ENCODE results near the gene CCDC13.

CCDC13 gene

DNA sequence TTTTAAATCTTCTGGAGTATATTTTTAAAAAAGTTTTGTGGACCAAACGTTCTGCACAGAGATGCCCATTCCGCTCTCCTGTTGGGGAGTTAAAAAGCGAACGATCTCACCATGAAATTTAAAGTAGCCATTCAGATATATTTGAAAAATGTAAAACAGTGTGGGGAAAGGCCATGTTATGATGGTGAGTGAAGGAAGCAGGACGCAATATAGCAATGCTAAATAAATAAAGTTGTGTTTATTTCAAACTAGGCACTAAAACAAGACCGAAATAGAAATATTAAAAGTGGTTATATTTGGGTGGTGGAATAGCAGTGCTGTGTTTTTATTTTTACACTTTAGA is 327 bp upstream of the CCDC13 start:
- DNase-seq (ENCODE audit: low read depth), result no peak
- TF ChIP-seq, protein P1, sequence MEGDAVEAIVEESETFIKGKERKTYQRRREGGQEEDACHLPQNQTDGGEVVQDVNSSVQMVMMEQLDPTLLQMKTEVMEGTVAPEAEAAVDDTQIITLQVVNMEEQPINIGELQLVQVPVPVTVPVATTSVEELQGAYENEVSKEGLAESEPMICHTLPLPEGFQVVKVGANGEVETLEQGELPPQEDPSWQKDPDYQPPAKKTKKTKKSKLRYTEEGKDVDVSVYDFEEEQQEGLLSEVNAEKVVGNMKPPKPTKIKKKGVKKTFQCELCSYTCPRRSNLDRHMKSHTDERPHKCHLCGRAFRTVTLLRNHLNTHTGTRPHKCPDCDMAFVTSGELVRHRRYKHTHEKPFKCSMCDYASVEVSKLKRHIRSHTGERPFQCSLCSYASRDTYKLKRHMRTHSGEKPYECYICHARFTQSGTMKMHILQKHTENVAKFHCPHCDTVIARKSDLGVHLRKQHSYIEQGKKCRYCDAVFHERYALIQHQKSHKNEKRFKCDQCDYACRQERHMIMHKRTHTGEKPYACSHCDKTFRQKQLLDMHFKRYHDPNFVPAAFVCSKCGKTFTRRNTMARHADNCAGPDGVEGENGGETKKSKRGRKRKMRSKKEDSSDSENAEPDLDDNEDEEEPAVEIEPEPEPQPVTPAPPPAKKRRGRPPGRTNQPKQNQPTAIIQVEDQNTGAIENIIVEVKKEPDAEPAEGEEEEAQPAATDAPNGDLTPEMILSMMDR (conservative IDR thresholded peaks at IDR 0.05; ENCODE audit: low read length), result no peak
- H3K4me3 ChIP-seq (ENCODE audit: low read length), result peak overlapping the region; percentile 58

DNA sequence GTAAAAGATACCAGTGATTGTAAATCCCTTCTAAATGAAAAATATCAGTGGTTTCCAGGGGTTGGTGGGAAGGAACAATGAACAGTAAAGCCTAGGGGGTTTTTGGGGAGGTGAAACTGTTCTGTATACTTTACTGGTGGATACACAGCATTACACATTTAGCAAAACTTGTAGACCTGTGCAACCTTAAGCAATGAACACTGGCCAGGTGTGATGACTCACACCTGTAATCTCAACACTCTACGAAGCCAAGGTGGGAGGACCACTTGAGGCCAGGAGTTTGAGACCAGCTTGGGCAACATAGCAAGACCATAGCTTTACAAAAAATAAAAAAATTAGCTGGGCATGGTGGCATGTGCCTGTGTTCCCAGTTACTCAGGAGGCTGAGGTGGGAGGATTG is 1.8 kb downstream of the CCDC13 start:
- TF ChIP-seq, protein P1 (conservative IDR thresholded peaks at IDR 0.05; ENCODE audit: low read length), result no peak
- H3K4me3 ChIP-seq (ENCODE audit: low read length), result no peak overlapping the region
- DNase-seq (ENCODE audit: low read depth), result no peak

DNA sequence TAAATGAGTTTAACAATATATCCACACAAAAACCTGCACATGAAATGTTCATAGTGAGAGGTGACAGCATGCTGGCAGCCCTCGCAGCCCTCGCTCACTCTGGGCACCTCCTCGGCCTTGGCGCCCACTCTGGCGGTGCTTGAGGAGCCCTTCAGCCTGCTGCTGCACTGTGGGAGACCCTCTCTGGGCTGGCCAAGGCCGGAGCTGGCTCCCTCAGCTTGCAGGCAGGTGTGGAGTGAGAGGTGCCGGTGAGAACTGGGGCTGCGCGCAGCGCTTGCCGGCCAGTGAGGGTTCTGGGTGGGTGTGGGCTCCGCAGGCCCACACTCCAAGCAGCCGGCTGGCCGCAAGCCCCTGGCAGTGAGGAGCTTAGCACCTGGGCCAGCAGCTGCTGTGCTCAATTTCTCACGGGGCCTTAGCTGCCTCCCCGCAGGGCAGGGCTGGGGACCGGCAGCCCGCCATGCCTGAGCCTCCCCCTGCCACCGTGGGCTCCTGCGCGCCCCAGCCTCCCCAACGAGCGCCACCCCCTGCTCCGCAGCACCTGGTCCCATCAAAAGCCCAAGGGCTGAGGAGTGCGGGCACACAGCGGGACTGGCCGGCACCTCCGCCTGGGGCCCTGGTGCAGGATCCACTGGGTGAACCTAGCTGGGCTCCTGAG is 3.4 kb downstream of the CCDC13 start:
- TF ChIP-seq, protein P1 (conservative IDR thresholded peaks at IDR 0.05; ENCODE audit: low read length), result no peak
- H3K4me3 ChIP-seq (ENCODE audit: low read length), result no peak overlapping the region
- no peak for DNase-seq (ENCODE audit: low read depth)

DNA sequence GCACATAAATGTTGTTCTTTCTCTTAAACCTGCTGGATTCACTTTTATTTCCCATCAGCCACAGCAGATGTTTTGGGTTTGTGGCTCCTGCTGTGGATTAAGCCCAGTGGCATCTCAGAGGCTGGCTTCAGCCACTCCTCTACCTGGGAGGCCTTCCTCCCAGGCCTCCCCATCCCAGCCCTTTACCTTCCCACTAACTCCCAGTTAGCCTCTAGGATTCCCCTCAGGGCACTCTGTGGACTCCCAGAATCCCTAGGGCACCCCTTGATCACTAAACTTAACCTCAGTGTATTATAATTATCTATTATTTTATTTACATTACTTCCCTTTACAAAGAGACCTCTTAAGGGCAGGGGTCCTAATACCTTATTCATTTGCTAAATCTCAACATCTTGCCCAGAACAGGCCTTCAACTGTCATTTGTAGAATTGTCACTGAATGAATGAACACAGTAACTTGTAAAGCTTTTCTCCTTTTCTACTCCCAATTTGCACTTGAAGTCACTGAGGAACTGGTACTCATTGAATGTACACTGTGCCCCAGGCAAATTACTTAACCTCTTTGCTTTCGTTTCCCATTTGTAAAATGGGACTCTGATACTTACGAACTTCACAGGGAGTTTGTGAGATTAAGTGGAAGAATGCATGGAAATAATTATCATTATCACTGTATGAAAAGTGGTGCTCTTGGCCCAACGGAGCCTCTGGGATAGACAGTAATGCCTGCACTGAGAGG is 8.3 kb downstream of the CCDC13 start:
- TF ChIP-seq, protein P1 (conservative IDR thresholded peaks at IDR 0.05; ENCODE audit: low read length), result no peak
- no peak overlapping the region for H3K4me3 ChIP-seq (ENCODE audit: low read length)
- DNase-seq (ENCODE audit: low read depth), result no peak

DNA sequence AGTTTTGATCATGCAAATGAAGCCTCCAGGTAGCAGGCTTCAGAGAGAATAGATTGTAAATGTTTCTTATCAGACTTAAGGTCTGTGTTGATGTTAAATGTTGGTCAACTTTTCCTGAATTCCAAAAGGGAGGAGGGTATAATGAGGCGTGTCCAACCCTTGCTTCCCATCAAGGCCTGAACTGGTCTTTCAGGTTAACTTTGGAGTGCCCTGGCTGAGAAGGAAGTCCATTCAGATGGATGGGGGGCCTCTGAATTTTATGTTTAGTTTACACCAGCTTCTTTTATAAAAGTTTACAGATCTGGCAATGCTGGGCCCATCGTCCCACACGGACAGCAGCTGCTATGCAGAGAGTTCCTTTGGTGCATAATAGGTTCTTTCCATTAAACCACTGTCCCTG is 8.9 kb downstream of the CCDC13 start:
- TF ChIP-seq, protein P1 (conservative IDR thresholded peaks at IDR 0.05; ENCODE audit: low read length), result no peak
- H3K4me3 ChIP-seq (ENCODE audit: low read length), result no peak overlapping the region
- no peak for DNase-seq (ENCODE audit: low read depth)

DNA sequence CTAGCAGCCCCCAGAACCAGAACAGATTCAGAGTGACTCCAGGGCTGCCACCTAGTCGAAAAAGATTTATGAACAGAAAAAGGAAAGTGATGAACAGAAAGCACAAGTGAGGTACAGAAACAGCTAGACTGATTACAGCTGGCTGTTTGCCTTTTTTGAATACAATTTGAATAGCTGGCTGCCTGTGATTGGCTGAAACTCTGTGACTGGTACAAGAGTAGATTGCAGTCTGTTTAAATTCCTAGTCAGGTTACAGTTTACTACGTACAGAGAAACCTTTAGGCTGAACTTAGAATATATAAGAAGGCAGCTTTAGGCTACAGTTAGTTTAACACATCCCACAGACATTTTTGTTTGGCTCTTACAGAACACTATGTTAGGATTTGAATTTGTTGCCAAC is 10.0 kb downstream of the CCDC13 start:
- no peak for DNase-seq (ENCODE audit: low read depth)
- TF ChIP-seq, protein P1 (conservative IDR thresholded peaks at IDR 0.05; ENCODE audit: low read length), result no peak
- no peak overlapping the region for H3K4me3 ChIP-seq (ENCODE audit: low read length)

Data from AG10803 (cell line).